HG03025 (cell line): ENCODE measurements around the gene RWDD2A.
A peak's percentile ranks its signal among the peaks of the same experiment; 100 is the strongest.

Experiments used
- ATAC-seq: cut with Tn5 transposase; IDR thresholded peaks from one replicate; pipeline ENCODE4 v1.9.1; 2021; ENCODE audit warnings: mild to moderate bottlenecking, moderate library complexity; ENCODE audit not compliant: unreplicated experiment, low FRiP score

RWDD2A gene

DNA sequence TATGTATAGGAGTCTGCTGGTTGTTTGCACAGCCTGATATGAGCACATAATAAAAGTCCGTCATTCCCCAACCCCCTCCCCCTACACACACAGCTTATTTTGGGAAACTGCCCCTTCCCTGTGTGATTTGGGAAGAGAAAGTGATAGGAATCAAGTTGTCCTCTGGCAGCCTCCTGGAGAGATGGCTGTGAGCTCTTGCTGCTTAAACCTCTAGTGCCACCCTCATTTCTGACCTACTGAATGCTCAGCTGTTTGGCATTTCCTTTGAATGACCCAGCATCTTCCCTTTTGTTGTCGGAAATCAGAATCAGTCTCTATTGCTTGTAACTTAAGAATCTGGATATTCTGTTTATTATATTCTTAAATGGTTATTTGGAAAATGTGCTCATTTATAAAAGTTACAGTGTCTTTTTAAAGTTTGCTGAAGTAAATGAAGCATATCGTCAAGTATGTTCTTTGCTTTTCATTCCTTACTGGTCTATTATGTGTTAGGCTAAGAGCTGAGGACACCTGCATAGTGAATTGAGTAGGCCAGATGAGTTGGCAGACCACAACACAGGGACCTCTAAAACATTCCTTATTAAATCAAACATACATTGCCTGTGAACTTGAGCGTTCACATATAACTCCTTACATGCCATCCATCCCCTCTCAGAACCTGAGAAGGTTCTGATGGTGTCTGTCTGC, 5.5 kb downstream of the RWDD2A start:
- ATAC-seq, result no peak

DNA sequence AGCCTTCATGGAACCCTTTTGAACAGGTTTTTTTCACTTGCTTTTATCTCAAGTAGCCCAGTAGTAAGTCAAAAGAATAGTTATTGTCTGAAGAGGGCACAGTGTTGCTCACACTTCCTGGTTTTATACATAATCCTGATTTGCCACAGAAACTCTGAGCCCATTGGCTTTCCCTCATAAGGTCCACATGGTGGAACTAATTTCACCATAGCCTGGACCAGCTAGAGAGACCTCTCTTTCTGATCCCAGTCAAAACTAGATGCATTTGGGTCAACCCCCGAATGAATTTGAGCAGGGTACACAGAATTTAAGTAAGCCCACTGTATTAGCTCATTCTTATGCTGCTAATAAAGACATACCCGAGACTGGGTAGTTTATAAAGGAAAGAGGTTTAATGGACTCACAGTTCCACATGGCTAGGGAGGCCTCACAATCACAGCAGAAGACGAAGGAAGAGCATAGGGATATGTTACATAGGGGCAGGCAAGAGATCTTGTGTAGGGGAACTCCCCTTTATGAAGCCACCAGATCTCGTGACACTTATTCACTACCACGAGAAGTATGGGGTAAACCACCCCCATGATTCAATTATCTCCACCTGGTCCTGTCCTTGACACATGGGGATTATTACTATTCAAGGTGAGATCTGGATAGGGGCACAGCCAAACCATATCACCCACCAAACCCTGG, 6.2 kb downstream of the RWDD2A start:
- no peak for ATAC-seq

DNA sequence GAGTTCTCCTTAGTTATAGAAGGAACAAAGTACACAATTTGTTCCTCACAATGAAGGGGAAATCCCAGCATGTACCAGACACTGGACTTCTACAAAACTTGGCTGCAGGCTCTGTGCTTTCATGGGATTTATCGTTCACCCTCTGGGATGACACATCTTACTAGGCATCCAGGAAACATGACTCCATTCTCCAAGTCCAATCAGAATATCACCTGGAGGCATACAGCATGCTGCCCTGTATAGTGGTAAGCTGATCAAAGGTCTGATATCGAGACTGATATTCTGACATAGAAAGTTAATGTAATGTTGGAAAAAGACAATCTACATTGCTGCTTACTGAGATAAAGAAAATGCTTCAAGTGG, 6.7 kb downstream of the RWDD2A start:
- no peak for ATAC-seq

DNA sequence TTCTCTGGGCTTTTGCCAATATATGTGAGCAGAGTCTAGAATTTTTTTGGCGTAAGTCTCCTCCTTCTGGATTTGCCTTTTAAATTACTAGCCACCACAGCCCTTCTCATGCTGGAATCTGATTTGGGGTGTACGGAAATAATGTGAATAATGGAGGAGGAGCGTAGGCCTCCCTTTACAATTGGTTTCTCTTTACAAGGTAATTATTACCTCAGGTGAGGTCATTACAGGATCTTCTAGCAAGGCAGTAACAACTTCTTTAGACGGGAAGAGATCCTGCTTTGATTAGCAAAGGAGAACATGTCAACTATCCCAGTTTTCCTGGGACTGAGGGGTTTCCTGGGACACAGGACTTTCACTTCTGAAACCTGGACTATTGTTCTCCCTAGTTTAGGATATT, 8.9 kb downstream of the RWDD2A start:
- ATAC-seq, result no peak

DNA sequence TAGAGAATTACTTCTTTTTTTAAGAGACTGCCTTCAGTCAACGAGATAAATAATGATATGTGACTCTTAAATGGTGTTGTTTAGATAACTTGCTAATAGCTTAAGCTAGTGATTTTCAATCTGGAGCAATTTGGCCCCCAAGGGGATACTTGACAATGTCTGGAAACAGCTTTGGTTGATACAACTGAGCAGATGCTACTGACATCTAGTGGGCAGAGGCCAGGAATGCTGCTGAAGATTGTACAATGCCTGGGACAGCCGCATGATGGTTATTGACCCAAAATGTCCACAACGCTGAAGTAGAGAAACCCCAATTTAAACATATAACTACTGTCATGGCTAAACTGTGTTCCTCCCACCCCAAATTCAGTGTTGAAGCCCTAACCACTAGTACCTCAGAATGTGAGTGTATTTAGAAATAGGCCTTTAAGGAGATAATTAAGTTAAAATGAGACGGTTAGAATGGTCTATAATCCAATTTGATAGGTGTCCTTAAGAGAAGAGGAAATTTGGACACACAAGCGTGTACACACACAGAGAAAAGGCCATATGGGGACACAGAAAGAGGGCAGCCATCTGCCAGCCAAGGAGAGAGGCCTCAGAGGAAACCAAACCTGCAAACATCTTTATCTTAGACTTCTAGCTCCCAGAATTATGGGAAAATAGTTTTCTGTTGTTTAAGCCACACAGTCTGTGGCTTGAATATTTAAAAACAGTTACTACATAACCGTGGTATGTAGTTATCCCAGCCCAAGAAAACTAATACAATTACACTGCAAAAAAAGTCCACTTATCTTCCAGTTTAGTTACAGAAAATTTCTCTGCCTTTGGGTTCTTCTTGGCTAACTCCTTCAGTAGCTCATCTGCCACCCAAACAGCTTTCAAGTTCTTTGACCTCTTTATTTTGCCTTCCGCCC, 22.2 kb downstream of the RWDD2A start:
- peak; percentile 99 for ATAC-seq

DNA sequence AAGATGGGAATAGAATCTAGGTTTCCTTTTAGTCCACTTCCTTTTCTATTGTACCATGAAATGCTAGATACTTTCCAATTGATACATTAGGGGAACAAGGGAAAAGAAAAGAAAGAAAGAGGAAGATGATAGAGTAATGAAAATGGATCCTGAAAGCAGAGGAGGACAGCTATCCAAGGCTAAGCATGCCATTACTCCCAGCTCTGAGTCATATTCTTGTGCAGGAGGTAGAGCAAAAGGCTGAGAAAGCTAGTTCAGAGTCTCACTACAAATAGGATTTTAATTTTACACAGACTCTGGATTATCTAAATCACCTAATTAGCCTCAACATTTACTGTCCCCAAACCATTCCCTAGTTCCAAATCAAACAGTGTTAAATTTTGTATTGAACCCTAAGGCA, 23.6 kb downstream of the RWDD2A start:
- no peak for ATAC-seq

DNA sequence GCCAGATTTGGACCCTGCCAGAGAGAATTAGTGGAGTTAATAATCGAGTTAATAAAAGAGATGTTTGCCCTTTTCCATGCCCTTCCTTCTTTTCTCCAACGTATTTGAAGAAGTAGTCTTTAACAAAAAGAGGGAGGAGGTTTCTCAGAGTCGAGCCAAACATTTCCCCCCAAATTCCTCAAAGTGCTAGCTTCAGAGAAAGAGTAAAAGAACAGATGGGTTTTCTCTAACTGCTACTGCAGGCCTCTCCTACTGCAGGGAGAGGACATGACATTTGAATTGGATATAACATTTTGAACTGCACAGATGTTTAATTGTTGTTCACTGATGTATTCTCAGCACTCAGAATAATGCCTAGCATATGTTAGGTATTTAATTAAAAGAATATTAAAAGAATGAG, 25.5 kb downstream of the RWDD2A start:
- ATAC-seq, result no peak

DNA sequence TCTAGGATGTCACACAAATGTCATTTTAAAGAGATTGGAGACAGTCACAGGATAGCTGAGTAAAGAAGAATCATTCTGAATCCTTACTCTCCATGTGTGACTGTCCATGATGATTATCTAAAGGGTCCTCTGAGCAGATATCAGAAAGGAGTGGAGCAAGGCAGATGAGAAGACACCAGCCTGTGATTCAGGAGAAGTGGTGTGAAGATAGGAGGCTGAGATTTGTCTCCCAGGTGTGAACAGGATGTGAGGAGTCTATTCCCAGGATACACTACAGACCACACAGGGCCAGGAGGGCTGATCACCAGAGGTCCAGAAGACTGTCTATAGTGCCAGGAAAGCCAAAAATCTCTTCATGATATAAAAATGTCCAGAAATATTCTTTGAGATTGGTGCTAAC, 27.0 kb downstream of the RWDD2A start:
- ATAC-seq, result no peak

DNA sequence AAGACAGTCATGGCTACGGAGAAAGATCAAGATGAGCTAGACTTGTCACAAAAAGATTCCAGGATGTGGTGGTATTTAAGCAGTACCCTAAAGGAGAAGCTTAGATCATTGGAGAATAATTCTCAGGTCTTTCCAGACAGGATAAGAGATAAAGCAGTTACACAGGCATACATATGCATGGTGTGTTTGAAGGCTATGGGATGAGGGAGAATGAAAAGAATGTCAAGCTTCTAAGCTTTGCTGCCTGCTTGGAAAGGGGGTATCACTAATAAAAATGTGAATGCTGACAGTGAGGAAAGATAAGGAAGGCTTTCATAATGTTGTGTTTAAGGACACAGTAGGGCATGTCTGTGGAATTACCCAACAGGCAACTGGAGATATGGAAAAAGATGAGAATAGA, 28.1 kb downstream of the RWDD2A start:
- ATAC-seq, result no peak

DNA sequence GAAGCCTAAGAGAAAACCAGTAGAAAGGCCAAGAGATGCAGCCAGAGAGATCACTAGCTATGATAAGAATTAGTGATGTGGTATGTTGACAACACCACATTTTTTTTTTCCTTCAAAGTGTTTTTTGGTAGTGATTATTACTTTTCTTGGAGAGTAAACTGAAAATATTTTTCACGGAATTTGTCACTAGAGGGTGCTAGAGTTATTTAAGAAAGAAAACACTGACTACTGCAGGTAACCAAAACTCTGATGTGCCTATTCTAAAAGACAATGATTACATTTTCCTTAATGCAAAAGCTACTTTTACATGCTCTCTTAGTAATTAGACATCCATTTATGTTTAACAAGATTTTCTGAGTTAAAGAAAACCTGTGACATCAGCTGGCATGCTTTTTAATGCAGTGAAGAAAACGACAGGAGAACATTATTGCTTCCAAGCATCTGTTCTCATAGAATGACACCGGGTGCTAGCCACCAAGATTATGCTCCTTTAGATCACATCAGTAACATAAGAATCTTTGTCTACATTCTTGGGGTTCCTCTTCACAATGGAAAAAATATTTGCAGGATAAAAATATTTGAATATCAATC, 28.8 kb downstream of the RWDD2A start:
- no peak for ATAC-seq

DNA sequence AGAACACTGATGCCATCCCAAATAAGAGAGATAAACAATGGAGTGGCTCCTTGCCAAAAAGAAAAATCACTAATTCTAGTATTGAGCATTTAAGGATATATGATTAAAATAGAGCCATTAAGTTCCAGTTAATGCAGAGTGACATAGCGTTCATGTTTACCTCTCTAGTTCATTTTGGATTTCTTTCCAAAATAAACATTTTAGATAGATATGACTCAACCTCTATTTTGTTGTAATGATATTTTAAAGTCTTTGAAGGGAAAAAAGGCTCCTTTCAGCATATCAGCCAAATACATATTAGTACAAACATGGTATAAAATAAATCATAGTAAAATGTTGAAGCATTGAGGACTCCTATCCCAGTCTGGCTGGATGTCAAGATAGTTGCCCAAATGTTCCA, 33.4 kb downstream of the RWDD2A start:
- ATAC-seq, result no peak

DNA sequence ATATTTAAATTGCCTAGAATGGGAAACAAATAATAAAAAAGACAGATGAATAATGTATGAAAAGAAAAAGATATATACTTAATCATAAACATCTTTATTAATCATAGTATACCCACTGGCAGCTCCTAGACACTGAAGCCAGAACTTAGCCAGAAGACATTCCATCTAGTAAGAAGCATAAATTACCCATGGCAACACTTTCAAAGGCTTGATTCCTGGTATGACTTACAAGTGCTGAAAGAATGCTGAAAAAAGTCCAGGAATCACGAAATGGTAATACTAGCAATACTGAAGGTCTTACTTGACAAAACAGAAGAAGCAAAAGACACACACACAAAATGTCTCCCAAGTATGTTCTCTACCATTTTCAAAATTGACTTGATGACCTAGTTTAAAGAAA, 38.0 kb downstream of the RWDD2A start:
- ATAC-seq, result no peak

DNA sequence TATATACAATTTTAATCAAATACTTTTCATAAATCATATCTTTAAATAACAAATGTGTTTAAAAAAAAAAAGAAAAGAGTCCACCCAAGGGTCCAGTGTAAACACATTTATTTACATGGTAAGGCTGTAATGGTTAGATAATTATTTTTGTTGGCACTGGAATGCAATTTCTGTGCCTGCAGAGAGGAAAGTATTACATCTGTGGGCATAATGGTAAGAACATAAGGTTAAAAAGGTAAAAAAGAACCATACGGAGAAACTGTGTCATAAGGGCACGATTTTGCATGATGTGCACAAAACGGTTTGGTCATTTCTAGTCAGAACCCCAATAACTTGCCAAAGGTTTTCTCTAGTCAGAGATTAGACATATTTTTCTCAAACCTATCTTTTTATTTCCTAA, 54.3 kb downstream of the RWDD2A start:
- no peak for ATAC-seq
